Fibroblast of peridontal ligament (primary cell): ENCODE results near the gene DGAT2.
A peak's percentile ranks its signal among the peaks of the same experiment; 100 is the strongest.

Experiments
- DNase-seq: peaks from one replicate; pipeline ENCODE4 v3.0.0-alpha.2; 2010; ENCODE audit errors: extremely low read depth

DGAT2 gene

GRCh38 chr11:75800728-75801361 lies 32.3 kb downstream of the DGAT2 start:
- no peak for DNase-seq

GRCh38 chr11:75801362-75802020 lies 32.9 kb downstream of the DGAT2 start:
- DNase-seq, result no peak

GRCh38 chr11:75802021-75802912 lies 33.7 kb downstream of the DGAT2 start:
- DNase-seq, result no peak

GRCh38 chr11:75802913-75803820 lies 34.6 kb downstream of the DGAT2 start:
- peak; percentile 79 for DNase-seq

GRCh38 chr11:75809111-75809510 lies 40.5 kb downstream of the DGAT2 start:
- no peak for DNase-seq

- DNase-seq, result no peak
Measured at GRCh38 chr11:75809991-75810390, 41.4 kb downstream of the DGAT2 start.

GRCh38 chr11:75810637-75811390 lies 42.2 kb downstream of the DGAT2 start:
- DNase-seq, result no peak

GRCh38 chr11:75811485-75811884 lies 42.9 kb downstream of the DGAT2 start:
- no peak for DNase-seq

- DNase-seq, result no peak
Measured at GRCh38 chr11:75812542-75813040, 44.0 kb downstream of the DGAT2 start.

GRCh38 chr11:75813124-75813523 lies 44.5 kb downstream of the DGAT2 start:
- DNase-seq, result no peak

GRCh38 chr11:75813622-75814039 lies 45.1 kb downstream of the DGAT2 start:
- no peak for DNase-seq

- DNase-seq, result no peak
Measured at GRCh38 chr11:75814363-75814676, 45.7 kb downstream of the DGAT2 start.

- DNase-seq, result peak; percentile 100
Measured at GRCh38 chr11:75814677-75815344, 46.2 kb downstream of the DGAT2 start, which contains the start of gene UVRAG. TSS of gene UVRAG (plus strand) at chr11:75815210. CDS start at chr11:75815408, 198 bp downstream.

- DNase-seq, result peak; percentile 27
Measured at GRCh38 chr11:75815345-75816168, 47.0 kb downstream of the DGAT2 start.

- DNase-seq, result peak; percentile 29
Measured at GRCh38 chr11:75816561-75817239, 48.1 kb downstream of the DGAT2 start.

GRCh38 chr11:75820645-75821044 lies 52.1 kb downstream of the DGAT2 start:
- DNase-seq, result peak; percentile 58

- DNase-seq, result no peak
Measured at GRCh38 chr11:75821202-75821601, 52.6 kb downstream of the DGAT2 start.

GRCh38 chr11:75822541-75822940 lies 54.0 kb downstream of the DGAT2 start:
- DNase-seq, result no peak

- no peak for DNase-seq
Measured at GRCh38 chr11:75823415-75823814, 54.8 kb downstream of the DGAT2 start.
